Uterus (tissue), 4 donors: ENCODE data around the gene CCSER1. TPM values are rescaled to one million over a fixed set of nuclear protein-coding genes. Genes with fewer than 3 reads are reported as not detected.

ENCODE experiments used
- DNase-seq, 2 donors: peaks; one replicate each; pipeline ENCODE4 v3.0.0-alpha.2; 2019 to 2020
- H3K27ac ChIP-seq, 2 donors: fragments of 200-600 bp; sonication (generic); 1 replicate in 1 of 2; 2 replicates in 1 of 2; pipeline ENCODE4 v1.5.1; 2016 to 2018
- H3K27me3 ChIP-seq, 2 donors: fragments of 200-600 bp; sonication (generic); one replicate each; pipeline ENCODE4 v1.5.1; 2018 to 2019; ENCODE audit warnings: control low read depth in 1 of 2
- H3K36me3 ChIP-seq, 2 donors: fragments of 200-600 bp; sonication (generic); one replicate each; pipeline ENCODE4 v1.5.1; 2019; ENCODE audit warnings: control low read depth in 1 of 2
- H3K4me1 ChIP-seq, 2 donors: fragments of 200-600 bp; sonication (generic); one replicate each; pipeline ENCODE4 v1.5.1; 2018 to 2019; ENCODE audit warnings: control low read depth in 1 of 2
- H3K4me3 ChIP-seq, 2 donors: fragments of 200-600 bp; sonication (generic); 1 replicate in 1 of 2; 2 replicates in 1 of 2; pipeline ENCODE4 v1.5.1; 2018 to 2019; ENCODE audit warnings: mild to moderate bottlenecking in 1 of 2
- H3K9me3 ChIP-seq, 2 donors: fragments of 200-600 bp; sonication (generic); one replicate each; pipeline ENCODE4 v1.5.1; 2019; ENCODE audit warnings: control low read depth in 1 of 2
- POLR2A ChIP-seq, 2 donors: fragments of 450-650 bp; IDR thresholded peaks; one replicate each; pipeline ENCODE4 v1.6.1; 2016; ENCODE audit warnings: antibody characterized with exemption in 2 of 2, mild to moderate bottlenecking in 1 of 2, moderate library complexity in 1 of 2
- intact Hi-C: fragments of 100-400 bp; cut with DNase I; formaldehyde crosslinking; loops from one replicate; pipeline ENCODE4 v1.15.1; 2023; ENCODE audit warnings: low total_unique reads
- total RNA-seq, 4 donors: library from RNA; depleted of rRNA in 3 of 4; stranded (reverse); fragments of >200 nt in 3 of 4; gene quantifications; one replicate each; pipeline versions ENCODE4 v1.1.0 to v1.2.4, GENCODE V29; 2014 to 2023
- TF ChIP-seq, protein P1 (sequence below), 4 experiments: fragments of 200-600 bp in 2 of 4; fragments of 450-650 bp in 2 of 4; sonication (generic) in 2 of 4; IDR thresholded peaks; one replicate each; pipeline ENCODE4 v1.5.1; 2016 to 2019; ENCODE audit warnings: antibody characterized with exemption in 4 of 4, mild to moderate bottlenecking in 2 of 4, moderate library complexity in 1 of 4
- donor health status: DM: yes; HTN: yes; CAD: no.

Gene CCSER1
- total RNA-seq, 4 donors from 2014 or later: 2.8 to 54.7 (median 11.9) TPM

DNA sequence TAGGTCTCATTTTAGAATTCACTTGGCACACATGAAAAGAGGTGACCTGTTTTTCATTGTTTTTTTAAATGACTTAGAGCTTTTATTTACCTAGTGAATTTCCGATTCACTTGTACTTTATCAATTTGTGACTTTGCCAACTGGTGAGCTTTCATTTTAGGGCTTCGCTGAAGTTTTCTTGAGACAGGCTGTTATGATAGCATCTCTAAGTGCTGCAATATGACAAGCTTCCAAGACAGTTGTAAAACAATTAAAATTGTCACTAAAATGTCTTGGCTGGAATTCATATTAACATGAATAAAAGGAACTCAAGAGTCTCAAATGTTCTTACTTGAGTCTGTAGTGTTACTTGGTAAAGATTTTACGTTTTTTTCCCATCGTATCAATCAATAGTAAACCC lies 1344.9 kb downstream of the CCSER1 start:
- DNase-seq: no peak
- no peaks in the 10 kb centered on the region for H3K4me1 ChIP-seq
- no peaks in the 10 kb centered on the region for H3K27me3 ChIP-seq
- no peak for TF ChIP-seq POLR2A (IDR thresholded peaks at IDR 0.05)
- TF ChIP-seq, protein P1, sequence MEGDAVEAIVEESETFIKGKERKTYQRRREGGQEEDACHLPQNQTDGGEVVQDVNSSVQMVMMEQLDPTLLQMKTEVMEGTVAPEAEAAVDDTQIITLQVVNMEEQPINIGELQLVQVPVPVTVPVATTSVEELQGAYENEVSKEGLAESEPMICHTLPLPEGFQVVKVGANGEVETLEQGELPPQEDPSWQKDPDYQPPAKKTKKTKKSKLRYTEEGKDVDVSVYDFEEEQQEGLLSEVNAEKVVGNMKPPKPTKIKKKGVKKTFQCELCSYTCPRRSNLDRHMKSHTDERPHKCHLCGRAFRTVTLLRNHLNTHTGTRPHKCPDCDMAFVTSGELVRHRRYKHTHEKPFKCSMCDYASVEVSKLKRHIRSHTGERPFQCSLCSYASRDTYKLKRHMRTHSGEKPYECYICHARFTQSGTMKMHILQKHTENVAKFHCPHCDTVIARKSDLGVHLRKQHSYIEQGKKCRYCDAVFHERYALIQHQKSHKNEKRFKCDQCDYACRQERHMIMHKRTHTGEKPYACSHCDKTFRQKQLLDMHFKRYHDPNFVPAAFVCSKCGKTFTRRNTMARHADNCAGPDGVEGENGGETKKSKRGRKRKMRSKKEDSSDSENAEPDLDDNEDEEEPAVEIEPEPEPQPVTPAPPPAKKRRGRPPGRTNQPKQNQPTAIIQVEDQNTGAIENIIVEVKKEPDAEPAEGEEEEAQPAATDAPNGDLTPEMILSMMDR (IDR thresholded peaks at IDR 0.05): no peak
- no peak overlapping the region for H3K27ac ChIP-seq
- no peaks in the 10 kb centered on the region for H3K36me3 ChIP-seq
- intact Hi-C loops: no loop called here
- no peaks in the 10 kb centered on the region for H3K9me3 ChIP-seq
- no peak overlapping the region for H3K4me3 ChIP-seq

DNA sequence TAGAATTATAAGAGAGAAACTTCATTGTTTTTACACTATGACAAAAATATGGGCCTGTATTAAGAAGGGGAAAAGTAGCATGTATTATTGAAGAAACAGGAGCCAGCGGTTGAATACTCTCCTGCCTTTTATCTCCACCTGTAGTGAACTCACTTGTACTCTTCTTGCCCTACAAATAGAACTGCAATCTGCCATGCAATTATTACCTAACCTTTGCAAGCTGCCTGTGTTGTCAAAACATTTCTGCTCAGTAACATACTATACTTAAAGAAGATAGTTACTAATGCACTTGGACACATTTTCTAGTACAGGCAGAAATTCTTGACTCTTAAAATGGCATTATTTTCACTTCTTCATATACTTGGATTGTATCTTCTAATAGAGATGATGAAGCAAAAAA lies 1358.2 kb downstream of the CCSER1 start:
- TF ChIP-seq, protein P1 (IDR thresholded peaks at IDR 0.05): no peak
- no peak for TF ChIP-seq POLR2A (IDR thresholded peaks at IDR 0.05)
- Histone ChIP-seq H3K27ac (no peak overlapping the region), H3K36me3 (peaks cover 0 to 5% of the 10 kb centered on the region in 2 donors), H3K9me3 (no peaks in the 10 kb centered on the region), H3K4me3 (no peak overlapping the region), H3K4me1 (no peaks in the 10 kb centered on the region), H3K27me3 (no peaks in the 10 kb centered on the region)
- no peak for DNase-seq
- intact Hi-C loops: no loop called here

DNA sequence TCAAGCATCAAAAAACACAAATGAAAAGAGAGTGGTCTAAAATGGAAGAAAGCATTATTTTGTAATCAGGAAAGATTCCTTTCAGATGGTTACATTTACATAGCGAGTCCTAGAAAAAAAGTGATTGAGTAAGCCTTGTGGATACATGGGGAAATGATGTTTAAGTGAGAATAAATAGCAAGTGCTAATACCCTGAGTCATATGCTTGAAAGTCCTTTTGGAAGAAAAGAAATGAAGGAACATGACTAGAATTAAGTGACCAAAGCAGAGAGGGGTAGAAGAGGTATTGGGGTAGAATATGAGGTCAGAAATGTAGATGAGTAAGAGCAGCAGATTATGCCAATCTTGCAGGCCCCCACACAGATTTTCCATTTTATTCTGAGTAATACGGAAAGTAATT lies 1361.8 kb downstream of the CCSER1 start:
- Histone ChIP-seq H3K4me1 (no peaks in the 10 kb centered on the region), H3K9me3 (no peaks in the 10 kb centered on the region), H3K27me3 (no peaks in the 10 kb centered on the region), H3K4me3 (no peak overlapping the region), H3K27ac (no peak overlapping the region), H3K36me3 (peaks cover 0 to 5% of the 10 kb centered on the region in 2 donors)
- no peak for TF ChIP-seq POLR2A (IDR thresholded peaks at IDR 0.05)
- no peak for DNase-seq
- intact Hi-C loops: no loop called here

DNA sequence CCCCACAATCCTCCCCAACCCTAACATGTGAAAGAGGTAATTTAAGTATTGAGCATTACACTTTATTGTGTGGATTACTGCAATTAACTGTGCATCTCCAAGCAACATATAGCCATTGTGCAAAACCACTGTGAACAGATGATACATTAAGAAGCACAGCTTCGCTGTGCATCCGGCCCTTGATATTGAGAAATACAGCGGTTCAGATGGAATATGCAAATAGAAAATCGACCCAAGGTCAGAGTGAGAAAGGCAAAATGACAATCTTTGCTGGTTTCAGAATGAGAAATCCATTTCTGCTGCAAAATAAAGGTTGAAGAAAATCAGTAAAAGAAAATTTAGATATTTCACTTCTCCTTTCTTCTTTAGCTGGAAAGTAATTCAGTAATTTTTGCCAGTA lies 1370.7 kb downstream of the CCSER1 start:
- Histone ChIP-seq H3K27me3 (no peaks in the 10 kb centered on the region), H3K36me3 (no peaks in the 10 kb centered on the region), H3K4me1 (no peaks in the 10 kb centered on the region), H3K9me3 (no peaks in the 10 kb centered on the region), H3K4me3 (no peak overlapping the region), H3K27ac (no peak overlapping the region)
- no peak for TF ChIP-seq POLR2A (IDR thresholded peaks at IDR 0.05)
- TF ChIP-seq, protein P1 (IDR thresholded peaks at IDR 0.05): no peak
- no peak for DNase-seq
- intact Hi-C loops: no loop called here

DNA sequence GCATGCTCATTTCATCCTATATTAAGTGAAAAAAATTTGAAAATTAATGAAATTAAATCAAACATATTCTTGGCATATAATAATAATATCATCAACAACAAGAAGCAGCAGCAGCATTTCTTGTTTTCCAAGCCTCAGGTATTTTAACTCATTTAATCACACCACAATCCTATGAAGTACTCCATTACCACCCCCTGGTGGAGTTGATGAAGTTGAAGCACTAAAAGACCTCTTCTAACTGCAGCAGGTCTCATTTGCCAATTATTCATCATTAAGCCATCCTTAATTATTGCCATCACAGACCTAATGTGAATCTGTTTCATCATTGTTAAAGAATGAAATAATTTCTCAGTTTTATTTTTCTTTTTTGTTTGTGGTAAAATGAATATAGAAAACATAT lies 1375.2 kb downstream of the CCSER1 start:
- TF ChIP-seq, protein P1 (IDR thresholded peaks at IDR 0.05): no peak
- TF ChIP-seq POLR2A (IDR thresholded peaks at IDR 0.05): no peak
- Histone ChIP-seq H3K27ac (no peak overlapping the region), H3K9me3 (no peaks in the 10 kb centered on the region), H3K4me3 (no peak overlapping the region), H3K36me3 (no peaks in the 10 kb centered on the region), H3K27me3 (no peaks in the 10 kb centered on the region), H3K4me1 (no peaks in the 10 kb centered on the region)
- no peak for DNase-seq
- intact Hi-C loops: no loop called here

DNA sequence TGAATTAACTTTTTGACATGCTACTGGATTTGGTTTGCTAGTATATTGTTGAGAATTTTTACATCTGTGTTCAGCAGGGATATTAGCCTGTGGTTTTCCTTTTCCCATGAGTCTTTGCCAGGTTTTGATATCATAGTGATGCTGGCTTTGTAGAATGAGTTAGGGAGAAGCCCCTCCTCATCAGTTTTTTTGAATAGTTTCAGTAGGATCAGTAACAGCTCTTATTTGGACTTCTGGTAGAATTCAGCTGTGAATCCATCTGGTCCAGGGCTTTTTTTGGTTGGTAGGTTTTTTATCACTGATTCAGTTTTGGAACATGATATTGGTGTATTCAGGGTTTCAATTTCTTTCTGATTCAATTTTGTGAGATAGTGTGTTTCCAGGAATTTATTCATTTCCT lies 1386.1 kb downstream of the CCSER1 start:
- Histone ChIP-seq H3K4me1 (no peaks in the 10 kb centered on the region), H3K36me3 (no peaks in the 10 kb centered on the region), H3K4me3 (no peak overlapping the region), H3K9me3 (no peaks in the 10 kb centered on the region), H3K27ac (no peak overlapping the region), H3K27me3 (no peaks in the 10 kb centered on the region)
- intact Hi-C loops: no loop called here
- no peak for DNase-seq
- TF ChIP-seq, protein P1 (IDR thresholded peaks at IDR 0.05): no peak
- TF ChIP-seq POLR2A (IDR thresholded peaks at IDR 0.05): no peak
